DMS153 (cell line): Measurements from ENCODE around the gene VPS13D.
"Not testable (repeated sequence)": the region's sequence is repeated elsewhere in the genome, so short reads cannot be mapped to it uniquely, and the experiment has no call there.

Source experiments
- DNase-seq: peaks from one replicate; lab custom pipeline; 2025; lab: John Stamatoyannopoulos, UW

The VPS13D gene

DNA sequence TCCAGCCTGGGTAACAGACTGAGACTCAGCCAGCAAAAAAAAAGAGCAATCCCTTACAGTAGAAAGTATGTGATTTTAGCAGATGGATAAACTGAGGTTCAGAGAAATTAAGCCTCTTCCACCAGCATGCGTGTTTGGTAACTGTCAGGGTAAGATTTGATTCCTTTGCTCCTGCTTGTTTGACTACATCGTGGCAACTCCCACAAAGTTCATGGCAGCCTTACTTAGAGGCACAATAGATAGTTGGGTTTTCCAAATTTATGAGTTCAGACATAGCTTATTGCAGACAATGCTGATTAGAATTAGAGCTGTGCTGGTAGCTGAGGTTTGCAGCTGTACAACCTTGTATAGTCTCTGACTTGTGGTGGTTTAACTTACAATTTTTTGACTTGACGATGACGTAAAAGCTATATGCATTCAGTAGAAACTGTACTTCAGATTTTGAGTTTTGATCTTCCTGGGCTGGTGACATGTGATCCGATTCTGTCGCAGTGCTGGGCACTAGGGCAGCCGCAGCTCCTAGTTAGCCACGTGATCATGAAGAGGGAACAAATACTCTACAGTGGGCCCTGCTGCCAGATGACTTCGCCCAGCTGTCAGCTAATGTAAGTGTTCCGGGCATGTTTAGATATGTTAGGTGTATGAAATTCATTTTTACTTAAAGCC is 220.4 kb downstream of the VPS13D start:
- no peak for DNase-seq

DNA sequence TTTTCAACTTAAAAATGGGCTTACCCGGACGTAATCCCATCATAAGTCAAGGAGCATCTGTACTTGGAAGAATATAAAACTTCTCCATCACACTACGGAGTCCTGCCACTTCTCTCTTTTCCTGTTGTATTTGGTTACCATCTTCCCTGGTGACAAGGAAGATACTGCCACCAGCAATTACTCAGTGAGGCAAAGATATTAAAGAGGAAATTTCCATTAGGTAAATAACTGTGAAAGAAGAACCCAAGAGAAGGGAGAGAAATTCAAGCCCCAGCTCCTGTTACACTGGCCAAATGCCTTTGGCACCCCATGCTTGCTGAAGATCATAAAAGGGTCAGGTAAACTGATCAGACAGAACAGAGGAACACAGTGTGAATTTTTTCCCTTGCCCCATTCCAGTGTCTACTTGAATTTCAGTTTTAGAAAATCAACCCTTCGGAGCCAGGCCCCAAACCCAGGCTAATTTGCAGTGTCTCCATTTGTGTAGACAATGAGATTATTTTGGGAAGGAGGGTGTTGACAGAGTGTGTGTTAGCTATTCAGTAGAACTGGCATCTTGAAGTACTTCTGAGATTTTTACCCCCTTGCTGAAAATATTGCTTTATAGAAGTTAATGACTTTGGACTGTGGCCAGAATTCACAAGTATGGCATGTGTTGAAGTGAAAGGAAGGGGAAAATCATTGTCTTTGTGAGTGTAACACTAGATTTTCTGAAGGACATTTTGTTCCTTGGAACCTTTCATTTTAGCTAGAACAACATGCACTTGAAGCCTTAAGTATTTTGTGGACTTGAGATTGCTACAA is 221.1 kb downstream of the VPS13D start:
- no peak for DNase-seq

DNA sequence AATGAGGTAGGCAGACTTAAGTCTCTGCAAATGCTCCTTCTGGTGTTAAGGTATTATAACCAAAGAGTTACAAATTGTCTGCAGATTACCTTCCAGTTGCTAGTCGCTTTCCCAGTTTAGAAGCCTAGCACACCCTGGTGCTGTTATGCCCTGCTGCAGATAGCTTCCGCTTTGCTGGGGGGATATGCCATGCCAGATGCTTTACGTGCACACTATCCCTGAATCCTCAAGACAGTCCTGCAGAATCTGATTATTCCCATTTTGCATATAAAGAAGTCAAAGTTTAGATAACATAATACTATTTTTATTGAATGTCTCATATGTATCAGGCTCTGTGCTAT is 221.7 kb downstream of the VPS13D start:
- no peak for DNase-seq

DNA sequence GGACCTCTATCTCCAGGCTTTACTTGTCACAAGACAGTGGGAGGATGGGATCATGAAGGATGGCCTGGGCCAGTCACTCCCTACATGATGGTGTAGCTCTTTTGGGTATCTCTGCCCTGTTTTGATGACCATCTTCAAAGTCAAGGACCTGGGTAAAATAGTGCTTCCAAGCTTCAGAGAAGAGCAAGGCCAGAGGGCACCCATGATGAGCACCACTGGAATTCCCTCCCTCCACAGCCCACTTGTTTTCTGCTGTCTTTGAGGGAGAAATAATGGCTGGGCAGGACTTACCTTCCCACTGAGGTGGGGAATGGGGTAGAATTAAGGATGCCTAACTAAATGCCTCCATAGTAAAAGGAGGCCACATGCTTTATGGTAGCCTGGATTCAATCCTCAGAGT is 222.4 kb downstream of the VPS13D start:
- DNase-seq, result no peak

DNA sequence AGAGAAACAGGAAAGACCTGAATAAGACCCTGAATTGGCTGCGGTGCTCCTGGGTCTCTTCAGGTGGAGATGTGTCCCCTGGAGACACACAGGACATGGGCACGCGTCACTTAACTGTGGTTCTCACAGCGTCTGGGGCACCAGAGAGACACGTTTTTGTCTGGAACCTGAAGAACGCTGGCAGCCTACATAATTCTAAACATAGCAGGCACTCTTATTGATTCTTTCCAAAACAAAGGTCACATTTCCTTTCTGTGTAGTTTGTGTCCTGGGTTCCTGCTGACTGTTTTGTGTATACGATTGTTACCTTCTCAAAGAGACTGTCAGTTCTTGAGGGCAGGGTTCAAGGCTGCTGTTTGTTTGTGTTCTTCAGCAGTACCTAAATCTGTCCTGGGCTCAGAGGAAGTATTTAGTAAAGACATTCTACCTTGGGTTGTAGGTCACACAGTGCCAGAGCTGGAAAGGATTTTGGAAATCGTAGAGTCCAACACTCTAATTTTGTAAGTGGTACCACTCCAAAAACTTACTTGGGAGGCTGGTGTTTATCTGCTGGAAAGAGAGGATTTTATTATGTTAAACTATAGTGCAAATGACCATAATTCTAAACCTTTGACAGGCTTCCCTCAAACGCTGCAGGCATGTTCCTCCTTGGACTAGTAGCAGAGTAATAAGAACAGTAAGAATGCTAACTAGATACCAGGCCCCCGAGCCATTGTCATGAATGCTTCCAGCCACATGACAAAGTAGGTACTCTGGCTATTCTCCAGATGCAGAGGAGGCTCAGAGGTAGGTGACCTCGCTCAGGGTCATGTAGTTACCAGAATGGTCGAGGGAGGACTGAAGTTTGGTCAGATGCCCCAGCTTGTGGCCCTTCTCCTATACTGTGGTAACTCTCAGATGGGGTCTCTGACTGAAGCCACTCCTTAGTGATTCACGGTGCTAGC is 223.8 kb downstream of the VPS13D start:
- DNase-seq, result no peak

DNA sequence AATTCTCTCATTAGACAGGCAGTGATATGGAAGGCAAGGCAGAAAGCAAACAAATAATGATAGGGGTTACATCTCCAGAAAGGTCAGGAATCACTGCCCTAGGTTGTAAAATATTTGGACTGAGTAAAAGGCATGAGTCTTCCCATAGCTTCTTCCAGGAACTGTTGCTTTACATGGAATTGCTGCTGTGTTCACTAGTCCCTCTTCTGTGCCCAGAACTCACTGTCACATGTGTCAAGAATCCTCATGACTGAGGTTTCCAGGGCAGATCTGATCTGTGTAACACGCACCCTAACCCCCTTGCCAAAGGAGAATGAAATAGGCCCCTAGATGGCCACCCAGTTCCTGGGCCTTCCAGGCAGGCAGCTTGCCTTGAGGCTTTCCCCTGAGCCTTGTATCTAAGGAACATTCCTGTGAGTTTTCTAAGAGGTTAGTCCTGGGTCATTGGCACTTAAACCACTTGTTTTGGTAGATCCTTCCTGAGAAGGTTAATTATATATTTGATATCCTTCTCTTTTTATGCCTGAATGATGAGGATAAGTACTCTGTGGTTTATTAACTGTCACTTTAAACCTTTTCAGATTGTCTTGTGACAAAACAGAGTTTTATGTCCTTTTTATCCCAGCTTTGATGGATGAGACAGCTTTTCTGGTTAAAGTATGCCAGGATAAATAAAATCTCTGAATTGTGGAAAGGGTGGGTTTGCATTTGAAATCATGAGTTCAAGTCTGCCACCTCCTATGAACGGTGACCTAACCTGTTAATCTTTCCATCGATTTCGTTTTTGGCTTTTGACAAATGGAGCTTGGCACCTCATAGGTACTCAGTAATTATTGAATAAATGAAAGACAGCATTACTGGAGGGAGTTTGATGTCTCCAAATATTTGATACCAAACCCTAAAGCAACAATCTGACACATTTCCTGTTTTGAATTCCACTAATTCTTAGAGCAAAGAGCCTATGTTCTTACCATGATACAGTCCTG is 224.9 kb downstream of the VPS13D start:
- no peak for DNase-seq

DNA sequence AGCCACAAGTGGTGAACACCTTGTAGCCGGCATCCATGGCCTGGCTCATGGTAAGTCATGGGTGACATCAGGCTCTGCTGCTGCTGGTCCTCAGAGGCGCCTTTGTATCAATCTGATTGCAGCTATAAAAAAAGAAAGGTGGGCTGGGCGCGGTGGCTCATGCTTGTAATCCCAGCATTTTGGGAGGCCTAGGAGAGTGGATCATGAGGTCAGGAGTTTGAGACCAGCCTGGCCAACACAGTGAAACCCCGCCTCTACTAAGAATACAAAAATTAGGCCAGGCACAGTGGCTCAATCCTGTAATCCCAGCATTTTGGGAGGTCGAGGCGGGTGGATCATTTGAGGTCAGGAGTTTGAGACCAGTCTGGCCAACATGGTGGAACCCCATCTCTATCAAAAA is 226.3 kb downstream of the VPS13D start:
- not testable (repeated sequence) for DNase-seq

DNA sequence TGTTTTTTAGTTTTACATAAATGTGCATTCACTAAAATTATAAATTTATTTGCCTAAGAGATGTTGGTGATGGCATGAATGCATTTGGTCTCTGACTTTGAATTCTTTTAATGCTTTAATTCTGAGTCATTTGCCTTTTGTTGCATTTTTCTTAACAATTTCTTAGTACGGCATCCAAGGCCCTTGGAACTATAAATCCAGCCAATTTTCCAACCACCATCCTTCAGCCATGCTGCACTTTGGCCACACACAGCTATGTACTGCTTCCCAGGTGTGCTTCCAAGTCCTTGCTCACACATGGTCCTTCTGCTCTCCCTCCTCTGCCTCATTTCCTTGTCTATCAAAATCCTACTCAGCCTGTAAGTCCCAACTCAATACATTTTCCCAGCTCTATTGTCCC is 227.1 kb downstream of the VPS13D start:
- no peak for DNase-seq

DNA sequence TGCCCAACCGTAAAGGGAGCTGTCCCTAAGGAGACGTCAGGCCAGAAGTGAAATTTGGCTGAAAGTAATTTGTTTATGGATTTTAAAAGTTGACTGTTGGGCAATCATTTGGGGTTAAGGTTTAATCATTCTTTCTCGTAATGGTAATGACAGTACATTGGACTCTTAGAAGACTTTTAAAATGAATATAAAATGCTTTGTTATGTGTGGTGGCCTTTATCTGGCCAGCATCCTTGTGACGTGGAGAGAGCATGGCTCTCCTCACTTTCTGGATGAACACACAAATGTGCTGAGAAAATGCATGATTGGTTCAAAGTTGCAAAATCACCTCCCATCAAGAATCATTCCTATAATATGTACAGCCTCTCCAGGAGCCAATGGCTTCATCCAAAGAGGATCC is 227.9 kb downstream of the VPS13D start:
- no peak for DNase-seq

DNA sequence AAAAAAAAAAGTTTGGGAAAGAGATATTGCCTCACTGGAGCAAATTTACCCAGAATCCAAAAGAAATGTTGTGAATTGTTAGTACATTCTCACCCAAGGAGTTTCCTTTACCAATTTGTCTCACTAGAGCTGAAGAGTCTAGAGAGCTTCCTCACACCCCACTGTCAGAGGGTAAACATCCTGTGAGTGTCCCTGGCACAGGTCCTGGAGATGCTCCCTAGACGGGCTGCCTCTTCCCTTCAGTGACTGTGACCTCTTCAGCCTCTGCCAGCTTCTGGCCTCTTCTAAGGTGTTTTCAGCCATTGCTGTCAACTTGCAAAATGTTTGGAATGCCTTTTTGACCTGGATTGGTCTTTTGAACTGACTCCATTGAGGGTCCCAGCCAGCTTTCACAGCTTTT is 228.7 kb downstream of the VPS13D start:
- no peak for DNase-seq

DNA sequence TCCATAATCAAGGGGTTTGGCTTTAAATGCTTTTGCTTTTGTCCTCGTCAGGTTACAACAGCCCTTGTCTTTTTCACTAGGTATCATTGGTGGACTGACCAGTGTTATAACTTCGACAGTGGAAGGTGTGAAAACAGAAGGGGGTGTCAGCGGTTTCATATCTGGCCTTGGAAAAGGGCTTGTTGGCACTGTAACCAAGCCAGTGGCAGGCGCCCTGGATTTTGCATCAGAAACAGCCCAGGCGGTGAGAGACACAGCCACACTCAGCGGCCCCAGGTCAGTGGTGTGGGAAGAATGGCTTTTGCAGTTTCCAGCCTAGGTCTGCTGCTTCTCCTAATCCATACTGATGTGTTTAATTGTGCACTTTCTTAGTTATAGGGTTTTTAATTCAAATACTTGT is 230.3 kb downstream of the VPS13D start:
- no peak for DNase-seq

DNA sequence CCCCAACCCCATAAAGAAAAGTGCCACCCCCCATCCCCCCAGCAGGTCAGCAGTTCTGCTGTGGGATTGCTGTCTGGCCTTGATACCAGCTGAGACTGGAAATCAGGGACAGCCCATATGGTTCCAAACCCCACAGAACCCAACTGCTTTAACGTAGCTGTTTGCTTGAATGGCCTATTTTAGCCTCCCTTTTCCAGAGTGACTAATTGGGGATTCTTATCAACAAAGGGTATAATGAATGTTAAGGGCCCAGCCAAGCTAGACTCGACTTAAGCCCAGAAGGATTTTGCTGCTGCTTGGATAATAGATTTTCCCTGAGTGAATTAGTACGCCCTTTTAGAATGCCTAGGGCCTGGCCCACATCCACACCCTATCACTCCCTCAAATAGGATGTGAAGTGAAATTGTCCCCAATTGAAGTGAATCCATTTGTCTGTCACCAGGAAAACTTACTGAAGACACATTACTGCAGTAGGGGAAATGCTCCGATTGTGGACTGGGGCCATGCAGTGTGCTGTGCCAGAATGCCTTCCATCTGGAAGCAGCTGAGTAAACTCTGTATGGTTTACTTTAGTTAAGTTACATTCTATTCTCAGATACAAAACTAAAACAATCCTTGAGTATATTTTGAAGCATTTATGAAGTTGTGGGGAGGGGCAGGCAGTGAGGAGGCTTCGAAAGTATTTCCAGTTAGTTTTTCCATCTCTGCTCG is 231.2 kb downstream of the VPS13D start:
- DNase-seq, result no peak

DNA sequence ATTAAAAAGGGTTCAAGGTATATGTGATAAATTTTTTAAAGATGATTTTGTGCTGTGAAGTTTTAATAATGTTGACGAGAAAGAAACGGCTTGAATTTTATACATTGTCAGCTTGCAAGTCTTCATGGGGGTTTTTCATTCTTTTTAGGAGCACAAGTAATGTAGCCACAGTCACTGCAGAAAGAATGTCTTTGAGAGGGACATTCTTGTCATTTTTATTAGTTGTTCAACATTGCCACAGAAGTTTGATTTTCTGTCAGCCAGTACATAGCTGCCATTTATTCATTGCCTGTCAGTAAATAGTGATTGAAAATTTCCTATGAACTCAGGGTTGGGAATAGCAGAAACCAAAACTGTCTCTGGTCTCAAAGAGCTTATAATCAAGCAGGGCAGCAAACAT is 231.9 kb downstream of the VPS13D start:
- DNase-seq, result no peak

DNA sequence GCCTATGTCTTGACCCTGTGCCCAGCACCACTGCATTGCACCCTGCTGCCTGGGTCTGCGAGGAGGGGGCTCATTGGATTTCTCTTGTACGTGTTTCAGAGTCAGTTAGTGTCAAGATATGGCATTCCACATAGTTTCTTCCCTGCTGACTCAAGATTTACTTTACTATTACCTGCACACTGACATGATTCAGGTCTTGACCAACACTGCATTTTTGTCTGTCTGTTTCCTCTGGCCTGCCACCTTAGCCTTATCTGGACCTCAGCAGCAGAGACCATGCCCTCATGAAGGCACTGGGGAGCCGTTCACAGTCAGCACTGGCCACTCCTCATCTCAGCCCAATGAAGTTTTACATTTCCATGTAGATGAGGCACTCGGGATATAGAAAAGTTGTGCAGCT is 232.8 kb downstream of the VPS13D start:
- DNase-seq, result no peak

DNA sequence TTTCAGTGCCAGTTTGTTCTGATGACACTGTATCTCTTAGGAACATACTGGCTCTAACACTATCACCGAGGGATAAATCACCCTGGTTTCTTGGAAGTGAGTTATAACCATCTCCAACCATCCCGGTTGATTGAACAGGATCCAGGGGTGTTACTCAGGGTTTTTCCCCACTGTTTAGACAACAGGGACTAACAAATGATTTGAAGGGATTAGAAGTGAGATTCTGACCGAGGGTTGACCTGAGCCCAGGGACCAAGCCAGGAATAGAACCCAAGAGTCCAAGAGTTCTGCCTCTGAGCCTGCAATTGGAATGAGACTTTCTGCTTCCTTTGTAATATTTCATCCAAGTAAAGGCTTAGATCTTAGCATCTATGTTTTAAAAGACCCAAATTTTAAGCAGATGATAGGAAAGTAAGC is 234.2 kb downstream of the VPS13D start:
- DNase-seq, result no peak

DNA sequence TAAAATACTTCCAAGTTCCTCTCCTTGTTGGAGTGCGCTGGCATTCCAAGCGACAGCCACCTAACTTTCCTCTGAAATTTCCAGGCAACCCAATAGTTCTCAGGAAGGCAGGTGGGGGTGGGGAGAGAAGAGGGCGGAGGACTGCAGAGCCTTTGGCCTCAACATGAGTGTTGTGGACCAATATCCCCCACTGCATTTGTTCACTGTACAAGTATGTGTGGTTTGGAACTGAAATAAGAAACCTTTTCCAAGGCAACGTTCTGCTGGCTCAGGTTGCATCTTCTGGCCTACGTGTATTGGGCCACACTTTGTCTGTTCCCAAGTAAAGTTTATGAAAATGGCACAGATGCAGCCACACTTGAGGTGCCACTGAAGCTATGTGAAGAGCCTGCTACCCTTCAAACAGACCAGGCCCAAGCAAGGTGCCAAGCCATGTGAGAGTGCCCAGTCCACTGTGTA is 234.8 kb downstream of the VPS13D start:
- DNase-seq, result no peak

DNA sequence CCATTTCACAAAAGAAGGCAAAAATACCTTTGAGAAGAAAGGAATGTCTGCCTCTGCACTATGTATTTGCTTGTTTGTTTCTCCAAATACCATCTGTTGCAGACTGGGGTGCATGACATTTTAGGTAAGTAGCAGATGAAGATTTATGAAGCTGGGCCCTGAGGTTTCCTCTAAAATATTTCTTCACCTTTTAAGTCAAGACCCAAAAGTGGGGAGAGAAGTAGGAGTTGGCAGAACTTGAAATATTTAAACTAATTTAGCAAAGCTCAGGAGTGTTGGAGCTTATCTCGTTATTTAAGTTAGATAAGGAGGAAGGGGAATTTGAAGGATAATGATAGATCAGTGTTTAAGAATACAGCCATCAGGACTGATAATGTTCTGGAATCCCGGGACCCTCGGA is 235.3 kb downstream of the VPS13D start:
- no peak for DNase-seq

DNA sequence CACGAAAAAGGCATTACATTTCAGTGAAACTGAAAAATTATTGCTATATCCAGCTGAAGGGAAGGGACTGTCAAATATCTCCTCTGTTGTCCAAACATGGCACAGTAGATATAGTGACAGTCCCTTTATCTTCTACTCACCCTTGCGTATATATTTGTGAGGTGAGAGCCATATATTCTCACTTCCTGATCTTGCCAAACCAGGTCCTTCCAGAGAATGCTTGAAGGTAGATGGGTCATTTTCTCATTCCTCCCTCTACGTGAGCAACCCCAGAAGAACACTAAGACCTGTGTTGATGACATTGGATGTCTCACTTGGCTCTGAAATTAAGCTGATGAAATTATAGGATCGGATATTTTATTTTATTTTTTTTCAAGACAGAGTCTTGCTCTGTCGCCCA is 237.0 kb downstream of the VPS13D start:
- DNase-seq, result no peak

DNA sequence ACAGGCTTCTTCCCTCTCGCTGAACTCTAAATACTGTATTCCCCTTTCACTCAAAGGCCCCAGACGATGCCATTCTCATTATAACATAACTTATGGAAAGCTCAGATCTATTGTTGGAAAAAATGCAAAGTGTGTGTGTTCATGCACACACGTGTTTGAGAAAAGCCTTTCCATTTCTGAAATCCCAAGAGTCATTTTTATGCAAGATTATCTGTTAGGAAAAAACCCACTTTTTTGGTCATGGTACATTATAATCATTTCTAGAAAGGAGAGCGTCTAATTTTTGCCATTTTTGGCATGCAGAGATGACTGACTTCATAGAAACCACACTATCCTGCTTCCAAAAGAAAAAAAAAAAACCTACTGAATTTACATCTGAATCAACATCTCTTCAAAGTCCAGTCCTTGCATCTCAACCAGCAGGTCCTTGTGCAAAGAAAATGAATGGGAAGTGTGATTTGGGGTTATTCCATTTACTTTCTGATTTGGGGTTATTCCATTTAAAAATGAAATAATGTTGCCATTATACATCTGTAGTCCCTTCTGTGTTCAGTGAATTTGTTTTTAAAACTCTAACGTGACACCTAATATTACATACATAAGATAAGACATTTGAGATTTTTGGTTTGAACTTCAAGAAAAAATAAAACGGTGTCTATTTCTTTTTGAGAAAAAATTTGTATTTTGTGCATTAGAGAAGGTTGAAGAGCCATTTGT is 237.9 kb downstream of the VPS13D start:
- no peak for DNase-seq

DNA sequence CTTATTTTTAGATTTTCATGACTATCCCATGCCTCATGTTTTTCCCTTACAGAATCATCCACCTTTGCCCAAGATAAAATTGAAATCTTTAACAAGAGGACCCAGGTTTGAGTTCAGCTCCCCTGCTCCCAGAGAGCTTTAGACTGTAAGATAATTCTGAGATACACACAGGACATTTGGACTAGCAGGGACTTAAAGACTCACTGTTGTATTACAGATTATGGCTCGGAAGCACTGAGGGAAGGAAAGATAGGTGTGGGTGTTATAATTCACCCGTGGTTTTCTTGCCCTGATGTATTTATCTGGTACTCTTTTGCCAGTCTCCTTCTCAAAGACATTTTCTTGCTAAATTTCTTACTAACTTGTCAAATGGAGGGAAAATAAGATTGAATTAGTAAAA is 238.5 kb downstream of the VPS13D start:
- no peak for DNase-seq
